ENCODE data around the gene SEMA3D.

GRCh38 chr7:85022064-85022697 is 164.7 kb downstream of the SEMA3D start:
- TF ChIP-seq ZNF3 (CRISPR knock-in tag; IDR thresholded peaks at IDR 0.05) (no peak), ARID2 (CRISPR knock-in tag; IDR thresholded peaks at IDR 0.05; ENCODE audit: borderline replicate concordance) (no peak), CTCF (CRISPR knock-in tag; IDR thresholded peaks at IDR 0.05) (no peak), ZHX1 (CRISPR knock-in tag; IDR thresholded peaks at IDR 0.05; ENCODE audit: low read depth) (no peak), MAX (IDR thresholded peaks at IDR 0.05) (no peak)
